ENCODE measurements around the gene THSD7A. TPM values are rescaled to one million over a fixed set of nuclear protein-coding genes. Genes with fewer than 3 reads are reported as not detected.

Gene THSD7A
- total and polyA plus RNA-seq, 9 of the 15 experiments (the other 6 are each of a cell fraction or from before 2014, with no cell fraction given): 0.01 to 0.02 TPM; not detected in 7

DNA sequence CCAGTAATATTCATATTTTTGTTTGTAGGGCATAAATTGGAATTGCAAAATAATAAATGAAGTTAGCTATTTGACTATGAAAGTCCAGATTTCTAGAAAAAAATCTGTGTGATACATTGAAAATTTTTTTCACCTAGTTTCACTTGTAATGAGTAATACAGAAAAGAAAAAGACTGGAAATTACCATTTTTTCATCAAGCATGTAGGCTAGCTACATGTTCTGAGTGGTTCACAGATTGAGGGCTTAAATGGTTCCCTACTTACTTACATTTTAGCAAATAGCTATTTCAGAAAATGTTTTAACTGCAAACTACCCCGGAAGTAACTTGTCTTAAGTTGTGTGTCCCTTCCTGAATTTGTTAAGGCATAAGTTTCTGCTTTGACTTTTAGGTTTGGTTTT lies 462.3 kb downstream of the THSD7A start:
- BruUV-seq (replicated peaks): no TSS peak
- in situ Hi-C loops (cut with MboI) (no loop called here), intact Hi-C loops (cut with micrococcal nuclease) (no loop called here)
- Histone ChIP-seq H3K27me3 (ENCODE audit: control insufficient read depth in 2 of 2, insufficient read depth in 2 of 2, low read length in 2 of 2) (no peaks in the 10 kb centered on the region), H3K9ac (ENCODE audit: insufficient read depth in 1 of 2, low read depth in 2 of 2, low read length in 2 of 2) (no peak overlapping the region), H4K20me1 (replicated peaks; ENCODE audit: control insufficient read depth, insufficient read depth, low read length) (no peaks in the 10 kb centered on the region), H3K4me3 (no peak overlapping the region), H3K4me1 (replicated peaks in 1 of 2; ENCODE audit: control insufficient read depth in 2 of 2, insufficient read depth in 2 of 2, low read length in 2 of 2) (no peaks in the 10 kb centered on the region), H3K27ac (ENCODE audit: extremely low read depth, low read depth, low read length) (no peak overlapping the region), H3K36me3 (ENCODE audit: control insufficient read depth, insufficient read depth, low read length) (no peaks in the 10 kb centered on the region), H3K4me2 (ENCODE audit: insufficient read depth, low read length) (no peak overlapping the region), H3K9me1 (ENCODE audit: control insufficient read depth, insufficient read depth, low read length) (no peaks in the 10 kb centered on the region), H3K79me2 (ENCODE audit: control insufficient read depth, insufficient read depth, low read length) (no peaks in the 10 kb centered on the region), H3K9me3 (replicated peaks; ENCODE audit: control insufficient read depth, insufficient read depth, low read depth, low read length) (no peaks in the 10 kb centered on the region), H2AFZ (ENCODE audit: low read depth, low read length) (no peak overlapping the region)
- ChIA-PET POLR2A (no interaction called here), CTCF (ENCODE audit: low intra/inter-chr PET ratio) (no interaction called here)
- DNase-seq (ENCODE audit: extremely low read depth in 1 of 4, low spot score in 3 of 4) (no peak), FAIRE-seq (no peak), ATAC-seq (no peak)
- TF ChIP-seq CC2D1A (IDR thresholded peaks at IDR 0.05) (no peak), POLR2A (conservative IDR thresholded peaks at IDR 0.05) (no peak), ZNF311 (CRISPR knock-in tag; IDR thresholded peaks at IDR 0.05) (no peak), ZNF24 (IDR thresholded peaks at IDR 0.05) (no peak), ZNF347 (CRISPR knock-in tag; IDR thresholded peaks at IDR 0.05; ENCODE audit: low read depth) (no peak), ZNF561 (CRISPR knock-in tag; conservative IDR thresholded peaks at IDR 0.05) (no peak), TEAD4 (IDR thresholded peaks at IDR 0.05; ENCODE audit: low read length) (no peak), TEAD4 (CRISPR knock-in tag; IDR thresholded peaks at IDR 0.05; ENCODE audit: borderline replicate concordance) (no peak), RBFOX2 (IDR thresholded peaks at IDR 0.05; ENCODE audit: low read depth, low read length) (no peak), TAF1 (IDR thresholded peaks at IDR 0.05; ENCODE audit: control insufficient read depth, extremely low read depth, insufficient read depth, low read length, severe bottlenecking) (no peak), ZNF121 (CRISPR knock-in tag; conservative IDR thresholded peaks at IDR 0.05) (no peak), ESRRB (CRISPR knock-in tag; IDR thresholded peaks at IDR 0.05; ENCODE audit: borderline replicate concordance) (no peak), FOXJ2 (tag; IDR thresholded peaks at IDR 0.05) (no peak), ZNF197 (CRISPR knock-in tag; IDR thresholded peaks at IDR 0.05; ENCODE audit: low read depth) (no peak), KDM2B (CRISPR knock-in tag; IDR thresholded peaks at IDR 0.05) (no peak)
- TF ChIP-seq, protein P1, sequence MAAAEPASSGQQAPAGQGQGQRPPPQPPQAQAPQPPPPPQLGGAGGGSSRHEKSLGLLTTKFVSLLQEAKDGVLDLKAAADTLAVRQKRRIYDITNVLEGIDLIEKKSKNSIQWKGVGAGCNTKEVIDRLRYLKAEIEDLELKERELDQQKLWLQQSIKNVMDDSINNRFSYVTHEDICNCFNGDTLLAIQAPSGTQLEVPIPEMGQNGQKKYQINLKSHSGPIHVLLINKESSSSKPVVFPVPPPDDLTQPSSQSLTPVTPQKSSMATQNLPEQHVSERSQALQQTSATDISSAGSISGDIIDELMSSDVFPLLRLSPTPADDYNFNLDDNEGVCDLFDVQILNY (CRISPR knock-in tag; IDR thresholded peaks at IDR 0.05): no peak
- TF ChIP-seq, protein P2, sequence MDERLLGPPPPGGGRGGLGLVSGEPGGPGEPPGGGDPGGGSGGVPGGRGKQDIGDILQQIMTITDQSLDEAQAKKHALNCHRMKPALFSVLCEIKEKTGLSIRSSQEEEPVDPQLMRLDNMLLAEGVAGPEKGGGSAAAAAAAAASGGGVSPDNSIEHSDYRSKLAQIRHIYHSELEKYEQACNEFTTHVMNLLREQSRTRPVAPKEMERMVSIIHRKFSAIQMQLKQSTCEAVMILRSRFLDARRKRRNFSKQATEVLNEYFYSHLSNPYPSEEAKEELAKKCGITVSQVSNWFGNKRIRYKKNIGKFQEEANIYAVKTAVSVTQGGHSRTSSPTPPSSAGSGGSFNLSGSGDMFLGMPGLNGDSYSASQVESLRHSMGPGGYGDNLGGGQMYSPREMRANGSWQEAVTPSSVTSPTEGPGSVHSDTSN (CRISPR knock-in tag; IDR thresholded peaks at IDR 0.05; ENCODE audit: low read depth): no peak
- TF ChIP-seq, protein P2 (tag; conservative IDR thresholded peaks at IDR 0.05; ENCODE audit: low read depth): no peak
- WGBS (ENCODE audit: insufficient coverage, low coverage, missing lambda C conversion rate): 0% methylated on average over 1 of the region's 1 CpG
